ENCODE data around the gene KRTAP24-1. TPM values are rescaled to one million over a fixed set of nuclear protein-coding genes. Genes with fewer than 3 reads are reported as not detected.

KRTAP24-1 gene, protein sequence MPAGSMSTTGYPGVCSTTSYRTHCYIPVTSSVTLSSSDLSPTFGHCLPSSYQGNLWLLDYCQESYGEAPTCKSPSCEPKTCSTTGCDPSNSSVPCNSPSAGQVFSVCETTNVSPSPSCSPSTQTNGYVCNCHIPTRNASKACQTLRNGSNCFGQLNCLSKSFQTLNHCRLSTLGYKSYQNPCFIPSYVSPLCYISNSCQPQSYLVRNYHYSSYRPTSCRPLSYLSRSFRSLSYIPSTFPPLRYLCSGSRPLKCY
- total RNA-seq (not detected), polyA plus RNA-seq (not detected)
- long read RNA-seq, donor 1, result 0 reads
- long read RNA-seq, donor 2, result 0 reads

DNA sequence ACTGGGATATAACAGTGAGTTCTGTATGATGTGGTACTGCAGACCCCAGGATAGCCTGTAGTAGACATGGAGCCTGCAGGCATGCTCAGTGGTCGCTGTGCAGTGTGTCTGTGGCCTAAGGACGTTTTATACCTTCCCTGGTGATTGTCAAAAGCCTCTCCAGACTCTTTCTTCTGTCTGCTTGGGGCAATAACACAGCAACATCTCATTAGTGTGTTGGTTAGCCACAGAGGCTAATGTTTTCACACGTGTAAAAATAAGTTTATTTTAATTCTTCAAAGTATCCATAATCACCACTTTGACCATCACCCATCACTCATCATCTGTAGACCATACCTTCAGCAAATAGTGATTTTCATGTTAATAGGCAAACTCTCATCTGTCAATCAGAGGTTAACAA is at the start of gene KRTAP24-1:
Gene KRTAP24-1 (minus strand): TSS at position 101 of the 400 bp plus-strand sequence. CDS start 18 bp downstream, at position 83.
- TF ChIP-seq, protein P1, sequence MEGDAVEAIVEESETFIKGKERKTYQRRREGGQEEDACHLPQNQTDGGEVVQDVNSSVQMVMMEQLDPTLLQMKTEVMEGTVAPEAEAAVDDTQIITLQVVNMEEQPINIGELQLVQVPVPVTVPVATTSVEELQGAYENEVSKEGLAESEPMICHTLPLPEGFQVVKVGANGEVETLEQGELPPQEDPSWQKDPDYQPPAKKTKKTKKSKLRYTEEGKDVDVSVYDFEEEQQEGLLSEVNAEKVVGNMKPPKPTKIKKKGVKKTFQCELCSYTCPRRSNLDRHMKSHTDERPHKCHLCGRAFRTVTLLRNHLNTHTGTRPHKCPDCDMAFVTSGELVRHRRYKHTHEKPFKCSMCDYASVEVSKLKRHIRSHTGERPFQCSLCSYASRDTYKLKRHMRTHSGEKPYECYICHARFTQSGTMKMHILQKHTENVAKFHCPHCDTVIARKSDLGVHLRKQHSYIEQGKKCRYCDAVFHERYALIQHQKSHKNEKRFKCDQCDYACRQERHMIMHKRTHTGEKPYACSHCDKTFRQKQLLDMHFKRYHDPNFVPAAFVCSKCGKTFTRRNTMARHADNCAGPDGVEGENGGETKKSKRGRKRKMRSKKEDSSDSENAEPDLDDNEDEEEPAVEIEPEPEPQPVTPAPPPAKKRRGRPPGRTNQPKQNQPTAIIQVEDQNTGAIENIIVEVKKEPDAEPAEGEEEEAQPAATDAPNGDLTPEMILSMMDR (IDR thresholded peaks at IDR 0.05), result no peak
- no peak within 1 kb of the TSS for H3K4me3 ChIP-seq
- H3K27ac ChIP-seq, result no peak within 1 kb of the TSS
- H3K9me3 ChIP-seq, result no peaks in the 10 kb centered on the region
- H3K27me3 ChIP-seq (ENCODE audit: insufficient read depth in 3 of 3, low read length in 2 of 3), result no peaks in the 10 kb centered on the region
- ATAC-seq (no peak), DNase-seq (no peak)
- no peaks in the 10 kb centered on the region for H3K36me3 ChIP-seq (ENCODE audit: insufficient read depth in 1 of 2, low read depth in 1 of 2)
- intact Hi-C loops (cut with DNase I), result no loop called here
- 47 to 48% (median 48%) methylated on average over 3 of the region's 3 CpGs for WGBS, 3 donors
- H3K4me1 ChIP-seq, result no peaks in the 10 kb centered on the region

DNA sequence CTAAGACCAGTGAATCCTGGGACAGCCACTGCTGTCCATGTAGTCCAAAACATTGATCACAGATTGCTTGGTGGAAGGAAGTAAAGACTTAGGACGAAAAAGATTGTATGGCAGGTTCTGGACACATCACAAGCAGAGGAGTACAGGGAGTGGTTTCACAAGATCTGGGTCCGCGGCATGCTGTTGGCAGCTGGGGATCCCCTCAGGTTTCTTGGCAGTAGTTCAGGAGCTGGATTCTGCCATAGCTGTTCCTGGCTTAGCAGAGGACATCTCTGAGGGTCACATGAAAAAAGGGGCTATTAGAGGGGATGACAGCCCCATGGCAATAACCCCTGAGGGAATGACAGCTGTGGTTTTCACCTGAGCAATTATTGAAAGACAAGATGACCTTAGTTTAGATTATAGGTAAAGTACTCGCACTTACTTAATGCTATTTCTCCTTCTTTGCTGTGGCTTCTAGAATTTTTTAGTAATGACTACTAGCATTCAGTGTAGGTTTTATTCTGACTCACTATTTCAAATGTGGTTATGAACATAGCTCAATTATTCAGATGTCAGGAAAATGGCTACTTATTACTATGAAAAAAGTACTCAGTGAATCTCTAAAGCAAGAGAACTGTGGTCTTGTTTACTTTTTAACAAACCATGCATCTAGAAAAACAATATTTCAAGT is 46.6 kb upstream of the KRTAP24-1 start:
- Histone ChIP-seq H3K4me1 (no peaks in the 10 kb centered on the region), H3K9me3 (peaks cover 3% of the 10 kb centered on the region), H3K27ac (no peak overlapping the region), H3K27me3 (ENCODE audit: insufficient read depth in 3 of 3, low read length in 2 of 3) (no peaks in the 10 kb centered on the region), H3K4me3 (no peak overlapping the region), H3K36me3 (ENCODE audit: insufficient read depth in 1 of 2, low read depth in 1 of 2) (no peaks in the 10 kb centered on the region)
- ATAC-seq (no peak), DNase-seq (no peak)
- TF ChIP-seq, protein P1 (IDR thresholded peaks at IDR 0.05), result no peak
- intact Hi-C loops (cut with DNase I), result no loop called here
- 74 to 86% (median 85%) methylated on average over 4 of the region's 4 CpGs for WGBS, 3 donors

DNA sequence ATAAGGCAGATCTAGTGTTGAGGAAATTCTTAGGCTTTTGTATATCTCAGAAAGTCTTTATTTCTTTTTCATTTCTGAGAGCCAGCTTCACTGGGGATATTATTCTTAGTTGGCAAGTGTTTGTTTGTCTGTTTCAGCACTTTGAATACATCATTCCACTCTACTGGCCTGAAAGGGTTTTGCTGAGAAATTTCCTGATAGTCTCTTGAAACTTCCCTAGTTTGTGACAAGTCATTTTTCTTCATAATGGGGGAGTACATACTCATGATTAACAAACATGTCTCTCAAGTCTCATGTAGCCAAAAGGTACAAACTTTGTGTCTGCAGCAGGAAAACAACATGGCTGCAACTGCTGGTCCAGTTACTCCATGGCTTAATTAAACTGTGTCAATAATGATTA is 43.6 kb upstream of the KRTAP24-1 start:
- Histone ChIP-seq H3K4me1 (no peaks in the 10 kb centered on the region), H3K36me3 (ENCODE audit: insufficient read depth in 1 of 2, low read depth in 1 of 2) (no peaks in the 10 kb centered on the region), H3K4me3 (no peak overlapping the region), H3K27me3 (ENCODE audit: insufficient read depth in 3 of 3, low read length in 2 of 3) (no peaks in the 10 kb centered on the region), H3K9me3 (peaks cover 3% of the 10 kb centered on the region), H3K27ac (no peak overlapping the region)
- DNase-seq, result no peak
- intact Hi-C loops (cut with DNase I), result no loop called here
- no peak for ATAC-seq
- TF ChIP-seq, protein P1 (IDR thresholded peaks at IDR 0.05), result no peak

DNA sequence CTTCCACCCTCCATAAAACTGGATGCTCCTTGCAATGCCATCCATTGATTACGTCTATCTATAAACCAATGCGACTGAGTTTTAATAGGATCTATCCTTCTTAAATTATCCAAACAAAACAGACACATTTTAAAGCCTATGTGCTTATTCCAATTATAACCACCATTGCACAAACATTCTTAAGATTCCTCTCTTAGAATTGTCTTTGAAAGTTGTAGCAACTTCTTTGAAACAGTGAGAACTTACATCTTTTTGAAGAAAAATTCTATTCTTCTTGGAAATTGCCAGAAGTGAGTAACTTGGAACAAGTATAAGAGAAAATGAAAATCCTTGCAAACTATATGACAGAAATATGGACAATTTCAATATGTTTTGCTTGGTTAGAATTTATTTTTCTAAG is 37.5 kb upstream of the KRTAP24-1 start, which contains the start of gene KRTAP26-1:
Gene KRTAP26-1 (minus strand): TSS at position 101 of the 400 bp plus-strand sequence. CDS start 280 bp downstream, outside the sequence.
- no peaks in the 10 kb centered on the region for H3K27me3 ChIP-seq (ENCODE audit: insufficient read depth in 3 of 3, low read length in 2 of 3)
- no peaks in the 10 kb centered on the region for H3K4me1 ChIP-seq
- ATAC-seq (no peak), DNase-seq (no peak)
- no peaks in the 10 kb centered on the region for H3K9me3 ChIP-seq
- 90 to 92% (median 91%) methylated on average over 2 of the region's 2 CpGs for WGBS, 3 donors
- no peak within 1 kb of the TSS for H3K27ac ChIP-seq
- TF ChIP-seq, protein P1 (IDR thresholded peaks at IDR 0.05), result no peak
- no peaks in the 10 kb centered on the region for H3K36me3 ChIP-seq (ENCODE audit: insufficient read depth in 1 of 2, low read depth in 1 of 2)
- intact Hi-C loops (cut with DNase I), result no loop called here
- H3K4me3 ChIP-seq, result no peak within 1 kb of the TSS
